COLO829 (cell line): Measurements from ENCODE around the gene CLPTM1L.
"Not testable (repeated sequence)": the region's sequence is repeated elsewhere in the genome, so short reads cannot be mapped to it uniquely, and the experiment has no call there.

Experiments
- DNase-seq: peaks from one replicate; pipeline ENCODE4 v3.0.0; 2012; ENCODE audit warnings: low spot score

CLPTM1L gene

DNA sequence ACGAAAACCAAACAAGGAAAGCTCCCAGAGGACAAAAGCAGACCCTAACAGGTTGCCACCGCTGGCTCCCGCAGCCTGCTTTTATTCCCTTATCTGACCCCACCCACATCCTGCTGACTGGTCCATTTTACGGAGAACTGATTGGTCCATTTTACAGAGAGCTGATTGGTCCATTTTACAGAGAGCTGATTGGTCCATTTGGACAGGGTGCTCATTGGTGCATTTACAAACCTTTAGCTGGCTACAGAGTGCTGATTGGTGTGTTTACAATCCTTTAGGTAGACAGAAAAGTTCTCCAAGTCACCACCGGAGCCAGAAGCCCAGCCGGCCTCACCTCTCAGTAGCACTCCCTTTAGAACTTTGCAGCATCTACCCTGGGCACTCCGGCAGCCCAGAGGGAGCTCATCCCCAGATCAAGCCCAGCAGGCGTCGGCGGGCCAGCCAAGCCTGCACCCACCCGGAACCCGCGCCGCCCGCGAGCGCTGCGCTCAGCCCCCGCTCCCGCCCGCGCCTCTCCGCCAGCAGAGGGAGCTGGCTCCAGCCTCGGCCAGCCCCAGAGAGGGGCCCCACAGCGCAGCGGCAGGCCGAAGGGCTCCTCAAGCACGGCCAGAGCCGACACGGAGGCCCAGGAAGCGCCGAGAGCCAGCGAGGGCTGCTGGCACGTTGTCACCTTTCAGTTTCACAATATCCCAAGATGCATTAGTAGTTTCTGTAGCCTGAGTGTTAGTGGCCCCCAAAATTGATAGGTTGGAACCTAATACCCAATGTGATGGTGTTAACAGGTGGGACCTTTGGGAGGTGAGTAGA is 35.3 kb upstream of the CLPTM1L start:
- DNase-seq = no peak

DNA sequence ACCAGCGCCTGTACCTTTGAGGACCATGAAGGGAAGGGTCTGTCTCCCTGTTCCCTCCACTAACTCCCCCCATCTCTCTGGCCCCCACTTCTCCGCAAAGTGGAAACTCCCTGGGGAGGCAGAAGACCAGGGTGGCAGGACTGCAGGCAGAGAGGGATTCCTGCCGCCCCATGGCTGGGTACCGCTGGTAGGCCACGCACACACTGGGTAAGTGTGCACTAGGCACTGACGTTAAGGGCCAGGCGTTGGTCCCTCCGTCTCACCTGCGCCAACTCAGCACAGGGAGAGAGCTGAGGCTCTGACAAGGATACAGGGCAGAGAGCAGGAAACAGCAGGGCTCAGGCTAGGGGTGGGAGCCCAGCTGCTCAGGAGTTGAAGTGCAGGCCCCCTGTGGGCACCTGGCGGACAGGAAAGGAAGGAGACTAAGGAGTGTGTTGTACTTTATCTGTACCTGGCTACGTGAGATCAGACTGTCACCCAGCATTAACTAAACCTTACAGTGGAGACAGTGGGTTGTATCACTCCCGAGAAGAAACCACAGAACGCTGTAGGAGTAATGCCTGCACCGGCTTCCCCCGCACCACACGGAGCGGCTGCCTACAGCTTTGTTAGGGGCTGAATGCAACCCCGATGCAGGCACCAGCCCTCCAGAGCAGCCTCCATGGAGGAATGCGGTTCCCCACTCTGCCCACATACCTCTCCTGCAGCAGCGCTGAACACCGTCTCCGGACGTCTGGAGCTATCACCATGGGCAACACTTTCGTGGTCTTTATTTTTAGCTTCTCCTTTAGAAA is 34.2 kb upstream of the CLPTM1L start:
- no peak for DNase-seq

DNA sequence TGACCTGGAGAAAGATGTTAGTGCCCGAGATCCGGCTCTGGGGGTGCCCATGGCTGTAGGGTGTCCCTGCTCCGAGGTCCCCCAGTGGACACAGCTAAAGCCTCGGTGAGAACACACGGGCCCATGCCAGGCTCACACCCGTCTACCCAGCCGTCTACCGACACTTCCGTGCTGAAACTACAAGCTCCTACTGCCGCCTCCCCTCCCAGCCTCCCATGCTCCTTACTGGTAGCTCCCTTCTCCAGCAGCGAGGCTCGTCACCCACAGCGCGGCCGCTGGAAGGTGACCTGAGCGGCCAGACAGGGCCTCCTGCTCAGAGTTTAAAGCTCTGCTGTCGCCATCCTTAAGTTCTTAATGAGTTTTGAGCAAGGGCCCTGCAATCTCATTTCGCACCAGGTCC is 33.2 kb upstream of the CLPTM1L start:
- DNase-seq = no peak

DNA sequence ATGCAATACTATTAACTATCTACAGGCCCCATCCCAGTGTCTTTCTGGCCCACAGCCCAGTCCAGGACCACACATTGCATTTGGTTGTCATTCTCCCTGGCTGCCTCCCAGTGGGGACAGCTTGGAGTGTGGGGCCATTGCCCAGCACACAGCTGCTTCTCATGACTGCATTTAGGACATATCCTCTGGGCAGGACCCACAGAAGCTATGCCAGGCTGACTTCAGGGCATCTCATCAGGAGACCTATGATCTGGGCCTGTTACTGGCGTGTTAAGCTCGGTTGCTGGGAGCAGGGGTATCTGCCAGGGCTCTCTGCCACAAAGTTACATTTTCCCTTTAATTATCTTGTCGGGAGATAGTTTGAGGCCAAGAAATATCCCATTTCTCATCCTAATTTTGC is 32.1 kb upstream of the CLPTM1L start:
- DNase-seq = no peak

DNA sequence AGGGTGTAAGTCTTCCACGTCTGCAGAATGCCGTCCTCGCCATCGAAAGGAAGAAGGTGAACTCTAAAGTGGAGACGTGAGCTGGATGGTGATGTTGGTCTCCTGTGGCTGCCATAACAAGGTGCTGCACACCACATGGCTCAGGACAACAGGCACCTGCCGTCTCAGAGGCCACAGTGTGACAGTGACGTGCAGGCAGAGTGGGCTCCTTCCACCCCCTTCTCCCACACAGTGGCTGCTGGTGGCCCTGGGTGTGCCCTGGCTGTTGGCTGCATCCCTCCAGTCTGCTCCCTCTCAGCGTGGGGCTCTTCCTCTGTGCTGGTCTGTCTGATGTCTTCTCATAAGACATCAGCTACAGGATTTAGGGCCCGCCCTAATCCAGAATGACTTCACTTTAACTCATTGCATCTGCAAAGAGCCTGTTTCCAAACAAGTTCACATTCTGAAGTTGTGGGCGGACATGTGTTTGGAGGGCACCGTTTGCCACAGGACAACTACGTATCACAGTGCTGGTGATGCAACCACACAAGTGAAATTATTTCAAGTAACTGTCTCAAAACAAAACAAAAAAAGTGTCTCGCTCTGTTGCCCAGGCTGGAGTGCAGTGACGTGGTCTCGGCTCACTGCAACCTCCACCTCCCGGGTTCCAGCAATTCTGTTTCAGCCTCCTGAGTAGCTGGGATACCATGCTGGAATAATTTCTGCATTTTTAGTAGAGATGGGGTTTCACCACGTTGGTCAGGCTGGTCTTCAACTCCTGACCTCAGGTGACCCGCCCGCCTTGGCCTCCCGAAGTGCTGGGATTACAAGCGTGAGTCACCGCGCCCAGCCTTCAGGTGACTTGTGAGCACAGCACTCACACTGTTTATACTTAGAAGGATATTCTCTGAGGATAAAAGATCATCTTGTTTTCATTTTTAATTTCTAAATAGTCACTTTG is 31.2 kb upstream of the CLPTM1L start:
- no peak for DNase-seq

DNA sequence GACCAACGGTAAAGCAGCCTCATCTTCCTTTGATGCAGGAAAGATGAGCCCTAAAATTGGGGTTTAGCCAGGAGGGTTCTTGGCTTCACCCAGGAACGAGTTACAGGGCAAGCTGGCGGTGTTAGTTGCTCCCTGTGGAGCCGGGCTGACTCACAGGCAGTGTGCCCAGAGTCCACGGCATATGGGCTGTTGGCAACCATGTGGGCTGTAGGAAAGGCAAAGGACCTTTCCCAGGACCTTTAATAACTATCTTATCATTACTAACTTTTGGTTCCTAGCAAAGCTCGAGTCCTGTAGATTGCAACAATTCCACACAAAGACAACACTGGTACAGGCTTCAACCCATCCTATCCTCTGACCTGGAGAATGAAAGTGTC is 29.8 kb upstream of the CLPTM1L start:
- DNase-seq = no peak

DNA sequence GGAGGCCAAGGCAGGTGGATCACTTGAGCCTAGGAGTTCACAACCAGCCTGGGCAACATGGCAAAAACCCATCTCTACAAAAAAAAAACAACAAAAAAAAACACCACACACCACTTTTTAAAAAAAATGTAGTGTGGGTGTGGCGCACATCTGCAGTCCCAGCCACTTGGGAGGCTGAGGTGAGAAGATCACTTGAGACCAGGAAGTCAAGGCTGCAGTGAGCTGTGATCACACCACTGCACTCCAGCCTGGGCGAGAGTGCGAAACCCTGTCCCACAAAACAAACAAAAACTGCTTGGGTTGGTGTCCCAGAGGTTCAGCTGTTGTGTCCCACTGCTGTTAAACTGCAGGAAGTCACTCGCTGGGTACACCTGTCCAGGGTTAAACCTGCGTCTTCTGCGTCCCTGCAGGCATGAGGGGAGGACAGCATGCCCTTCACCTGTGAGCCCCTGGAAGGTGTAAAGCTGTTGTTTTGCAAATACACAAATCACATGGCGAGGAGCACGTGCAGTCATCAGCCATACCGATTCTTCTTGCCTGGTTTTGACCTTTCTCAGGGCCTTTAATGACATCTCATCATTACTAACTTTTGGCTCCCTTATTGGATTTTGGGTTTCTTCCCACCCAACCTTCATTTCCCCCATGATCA is 29.3 kb upstream of the CLPTM1L start:
- DNase-seq = no peak

DNA sequence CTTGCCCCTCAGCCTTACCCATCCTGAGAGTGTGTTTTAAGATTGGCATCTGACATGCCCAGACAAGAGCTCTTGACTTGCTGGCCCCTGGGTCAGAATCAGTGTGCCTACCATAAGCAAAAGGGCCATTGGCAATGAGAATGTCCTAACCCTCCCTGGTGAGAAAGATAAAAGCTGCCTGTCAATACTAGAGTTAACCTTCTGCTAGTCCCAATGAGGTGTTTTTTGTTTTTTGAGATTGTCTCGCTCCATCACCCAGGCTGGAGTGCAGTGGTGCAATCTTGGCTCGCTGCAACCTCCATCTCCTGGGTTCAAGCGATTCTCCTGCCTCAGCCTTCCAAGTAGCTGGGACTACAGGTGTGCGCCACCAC is 27.1 kb upstream of the CLPTM1L start:
- DNase-seq = not testable (repeated sequence)

DNA sequence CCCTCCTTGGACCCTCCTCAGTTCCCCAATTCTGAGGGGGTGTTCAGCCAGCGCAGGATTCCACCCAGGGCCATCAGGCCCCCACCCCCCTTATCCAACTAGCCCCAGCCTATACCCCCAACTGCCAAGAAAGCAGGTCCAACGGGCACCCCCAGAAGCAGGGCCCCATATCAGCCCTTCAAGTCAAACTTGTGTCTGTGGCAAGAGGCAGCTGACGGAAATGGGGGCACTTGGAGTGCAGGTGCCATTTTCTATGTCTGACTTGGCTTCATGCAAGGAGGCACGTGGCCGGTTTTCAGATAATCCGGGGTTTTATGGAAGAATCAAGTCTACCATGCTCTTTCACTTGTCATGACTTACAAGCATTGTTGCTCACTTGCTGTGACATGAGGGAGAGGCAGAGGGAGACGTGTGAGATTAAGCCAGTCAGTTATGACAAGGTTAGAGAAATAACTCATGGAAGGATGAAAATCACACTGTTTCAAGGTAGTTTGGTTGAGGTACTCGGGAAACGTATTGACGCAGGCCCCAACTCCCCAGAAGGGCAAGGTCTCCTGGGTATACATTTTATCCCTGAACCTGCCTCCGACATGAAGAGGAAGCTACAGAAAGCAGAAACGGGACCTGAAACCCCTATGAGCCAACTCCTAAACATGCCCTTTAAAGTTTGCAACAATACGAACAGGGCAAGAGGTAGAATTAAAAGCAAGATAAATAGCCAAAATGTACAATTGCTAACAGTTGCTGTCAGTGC is 26.5 kb upstream of the CLPTM1L start:
- DNase-seq = no peak

DNA sequence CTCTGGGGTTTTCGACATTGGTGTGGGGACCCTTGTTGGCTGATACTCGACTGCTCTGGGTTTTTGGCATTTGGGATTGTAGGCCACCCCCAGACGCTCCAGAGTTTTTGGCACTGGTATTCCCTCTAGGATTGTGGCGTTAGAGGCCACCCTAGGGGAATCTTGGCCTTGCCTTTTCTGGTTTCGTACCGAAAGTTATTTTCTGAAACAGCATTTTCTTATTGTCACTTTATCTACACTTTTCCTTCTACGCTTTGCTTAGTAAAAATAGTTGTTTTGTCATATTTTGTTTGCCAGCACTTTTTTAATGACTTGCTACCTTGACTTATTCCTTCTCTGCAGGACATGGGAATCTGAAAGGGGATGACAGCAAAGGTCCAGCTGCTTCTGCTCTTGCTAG is 25.1 kb upstream of the CLPTM1L start:
- DNase-seq = no peak

DNA sequence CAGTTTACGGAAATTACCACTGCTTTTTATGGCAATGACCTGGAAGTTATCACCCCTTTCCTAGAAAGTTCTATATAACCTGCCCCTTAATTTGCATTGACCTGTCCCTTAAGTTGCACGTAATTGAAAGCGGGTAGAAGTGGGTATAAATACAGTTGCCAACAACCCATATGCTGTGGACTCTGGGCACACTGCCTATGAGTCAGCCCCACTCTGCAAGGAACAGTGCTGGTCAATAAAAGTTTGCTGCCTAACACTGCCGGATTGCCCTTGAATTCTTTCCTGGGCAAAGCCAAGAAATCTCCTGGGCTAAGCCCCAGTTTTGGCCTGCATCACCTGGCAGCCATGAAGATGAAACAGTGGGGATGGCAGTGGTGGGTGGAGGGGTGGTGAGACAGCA is 23.9 kb upstream of the CLPTM1L start:
- no peak for DNase-seq

DNA sequence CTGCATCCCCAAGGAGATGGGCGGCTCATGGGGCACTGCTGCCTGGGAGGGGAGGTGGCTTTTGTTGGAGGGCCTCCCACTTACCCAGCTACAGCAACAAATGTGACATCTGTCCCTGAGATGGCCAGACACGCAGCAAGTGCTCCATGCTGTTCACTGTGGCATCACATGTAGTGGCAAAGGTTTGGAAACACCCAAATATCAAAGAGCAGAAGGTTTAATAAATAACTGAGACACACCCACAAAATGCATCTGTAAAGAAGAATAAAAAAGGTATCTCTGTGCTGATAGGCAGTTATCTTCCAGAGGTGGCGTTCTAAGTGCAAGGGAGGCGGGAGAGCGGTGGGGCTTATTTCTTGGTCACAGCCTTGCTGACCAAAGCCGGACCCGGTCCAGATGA is 23.3 kb upstream of the CLPTM1L start:
- no peak for DNase-seq

DNA sequence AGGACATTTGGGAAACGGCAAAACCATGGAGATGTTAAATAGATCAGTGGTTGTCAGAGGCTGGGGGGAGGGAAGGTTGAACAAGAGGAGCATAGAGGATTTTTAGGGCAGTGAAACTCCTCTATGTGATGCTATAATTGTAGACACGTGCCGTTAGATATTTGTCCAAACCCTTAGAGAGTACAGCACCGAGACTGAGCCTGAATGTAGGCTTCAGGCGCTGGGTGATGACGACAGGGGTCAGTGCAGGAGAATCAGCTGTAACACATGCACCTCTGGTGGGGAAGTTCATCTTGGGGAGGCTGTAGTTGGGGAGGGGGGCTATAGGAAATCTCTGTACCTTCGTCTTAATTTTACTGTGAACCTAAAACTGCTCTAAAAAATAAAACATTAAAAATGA is 22.2 kb upstream of the CLPTM1L start:
- no peak for DNase-seq

DNA sequence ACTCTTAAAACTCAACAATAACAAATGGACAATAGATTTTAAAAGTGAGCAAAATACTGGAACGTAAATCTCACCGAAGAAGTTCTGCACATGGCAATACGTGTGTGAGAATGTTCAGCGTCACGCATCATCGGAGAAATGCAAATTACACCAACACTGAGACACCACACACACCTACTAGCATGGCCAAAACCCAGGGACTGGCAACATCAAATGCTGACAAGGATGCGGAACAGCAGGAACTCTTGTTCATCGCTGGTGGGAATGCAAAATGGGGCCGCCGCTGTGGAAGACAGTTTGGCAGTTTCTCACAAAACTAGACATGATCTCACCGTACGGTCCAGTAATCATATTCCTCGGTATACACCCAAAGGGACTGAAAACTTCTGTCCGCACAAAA is 21.6 kb upstream of the CLPTM1L start:
- DNase-seq = no peak

DNA sequence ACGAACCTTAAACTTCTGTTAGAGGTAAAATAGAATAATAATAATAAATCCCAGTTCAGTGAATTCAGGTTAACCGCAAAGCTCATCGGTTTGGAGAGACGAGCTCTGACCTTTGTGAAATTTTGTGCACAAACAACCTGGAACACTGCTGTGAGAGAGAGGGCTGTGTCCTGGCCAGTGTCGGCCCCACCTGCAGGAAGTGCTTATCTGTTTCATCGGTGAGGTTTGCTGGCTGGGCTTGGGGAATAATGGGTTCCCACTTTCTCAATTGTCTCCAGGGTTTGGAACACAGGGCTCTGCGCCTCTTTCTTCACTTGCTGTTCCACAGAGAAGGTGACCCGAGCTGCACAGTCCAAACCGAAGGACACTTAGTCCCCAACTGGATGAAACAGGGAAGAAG is 19.3 kb upstream of the CLPTM1L start:
- no peak for DNase-seq

DNA sequence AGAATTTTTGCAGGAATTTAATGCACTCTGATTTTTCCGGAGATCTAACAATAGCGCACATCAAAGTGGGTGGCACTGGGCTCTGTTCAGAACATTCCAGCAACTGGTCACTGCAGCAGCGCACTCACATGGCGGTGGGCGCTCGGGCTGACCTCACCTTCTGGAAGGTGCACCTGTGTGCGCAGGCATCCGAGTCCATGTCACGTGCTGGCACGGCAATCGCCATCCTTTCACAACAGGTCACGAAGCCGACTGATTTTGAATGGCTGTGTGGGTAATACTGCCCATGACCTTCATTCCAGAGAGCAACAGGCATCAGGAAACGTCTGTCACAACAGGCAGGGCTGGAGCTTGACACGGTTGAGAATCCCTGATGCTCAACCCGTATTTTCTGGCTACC is 18.7 kb upstream of the CLPTM1L start:
- no peak for DNase-seq

DNA sequence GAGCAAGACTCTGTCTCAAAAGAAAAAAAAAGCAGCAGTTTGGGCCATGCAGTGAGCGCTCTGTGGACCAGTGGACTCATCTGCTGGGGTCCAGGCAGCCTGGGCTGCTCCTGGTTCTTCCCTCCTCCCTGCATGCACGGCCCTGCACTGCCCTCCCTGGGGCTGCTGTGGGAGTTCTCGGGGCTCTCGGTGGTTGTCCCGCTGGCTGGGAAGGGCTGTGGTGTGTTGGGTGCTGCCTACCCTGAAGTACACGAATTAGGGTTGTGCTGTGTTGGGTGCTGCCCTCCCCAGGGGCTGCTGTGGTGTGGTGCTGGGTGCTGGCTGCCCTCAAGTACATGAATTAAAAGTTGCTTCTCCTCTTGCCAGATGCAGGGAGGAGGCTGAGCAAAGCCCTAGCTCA is 18.3 kb upstream of the CLPTM1L start:
- DNase-seq = no peak

DNA sequence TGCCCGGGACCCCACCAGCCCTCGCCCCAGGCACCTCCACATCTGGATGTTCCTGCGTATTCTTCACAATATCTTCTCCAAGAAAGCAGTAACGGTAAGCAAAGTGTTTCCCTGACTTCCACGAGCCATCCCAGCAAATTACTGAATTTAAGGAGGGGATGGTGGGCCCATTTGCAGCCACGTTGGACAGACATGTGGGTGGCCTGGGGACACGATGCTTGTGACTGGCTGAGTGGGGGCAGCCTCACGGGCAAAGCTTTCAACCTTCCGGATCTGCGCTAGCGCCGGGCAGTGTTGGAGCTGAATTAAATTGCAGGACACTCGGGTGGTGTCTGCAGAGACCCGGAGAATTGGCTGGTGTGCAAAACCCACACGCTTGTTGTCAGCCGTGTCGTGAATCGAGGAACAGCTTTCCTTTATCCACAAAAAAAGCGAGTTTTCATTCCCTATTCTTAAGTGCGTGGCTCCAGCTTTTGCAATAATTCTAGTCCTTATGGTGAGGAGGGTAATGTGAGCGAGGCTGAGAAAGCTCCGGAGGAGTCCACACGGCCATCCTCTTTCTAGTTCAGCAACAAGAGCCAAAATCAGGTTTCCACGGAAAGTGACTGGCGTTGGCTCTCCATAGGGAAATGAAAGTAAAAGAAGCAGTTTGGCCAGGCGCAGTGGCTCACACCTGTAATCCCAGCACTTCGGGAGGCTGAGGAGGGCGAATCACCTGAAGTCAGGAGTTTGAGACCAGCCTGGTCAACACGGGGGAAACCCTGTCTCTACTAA is 17.5 kb upstream of the CLPTM1L start:
- no peak for DNase-seq

DNA sequence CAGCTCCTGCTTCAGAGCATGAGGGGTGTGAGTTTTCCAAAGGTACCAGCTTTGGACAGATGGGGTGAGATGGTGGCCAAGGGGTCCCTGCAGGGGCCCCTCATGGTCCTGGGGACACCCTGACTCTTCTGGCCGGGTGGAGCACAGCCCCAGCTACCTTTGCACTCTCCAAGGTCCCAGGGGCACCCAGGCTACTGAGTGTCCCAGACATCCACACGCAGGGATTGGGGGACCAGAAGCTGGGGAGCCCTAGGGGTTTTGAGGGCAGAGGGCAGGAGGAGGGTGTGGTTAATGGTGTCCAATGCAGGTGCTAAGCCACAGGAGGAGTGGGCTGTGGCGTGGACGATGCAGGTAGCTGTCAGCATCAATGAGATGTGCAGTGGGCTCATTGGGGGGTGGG is 16.0 kb upstream of the CLPTM1L start:
- DNase-seq = no peak

DNA sequence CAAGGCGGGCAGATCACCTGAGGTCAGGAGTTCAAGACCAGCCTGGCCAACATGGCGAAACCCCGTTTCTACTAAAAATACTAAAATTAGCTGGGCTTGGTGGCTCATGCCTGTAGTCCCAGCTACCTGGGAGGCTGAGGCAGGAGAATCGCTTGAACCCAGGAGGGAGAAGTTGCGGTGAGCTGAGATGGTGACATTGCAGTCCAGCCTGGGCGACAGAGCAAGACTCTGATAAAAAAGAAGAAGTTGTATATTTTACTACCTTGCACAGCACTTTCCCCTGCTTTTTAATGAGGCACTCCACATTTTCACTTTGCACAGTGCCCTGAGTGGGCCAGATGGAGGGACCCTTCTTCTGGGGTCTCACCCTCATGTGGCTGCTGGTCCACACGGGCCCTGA is 15.5 kb upstream of the CLPTM1L start:
- not testable (repeated sequence) for DNase-seq

DNA sequence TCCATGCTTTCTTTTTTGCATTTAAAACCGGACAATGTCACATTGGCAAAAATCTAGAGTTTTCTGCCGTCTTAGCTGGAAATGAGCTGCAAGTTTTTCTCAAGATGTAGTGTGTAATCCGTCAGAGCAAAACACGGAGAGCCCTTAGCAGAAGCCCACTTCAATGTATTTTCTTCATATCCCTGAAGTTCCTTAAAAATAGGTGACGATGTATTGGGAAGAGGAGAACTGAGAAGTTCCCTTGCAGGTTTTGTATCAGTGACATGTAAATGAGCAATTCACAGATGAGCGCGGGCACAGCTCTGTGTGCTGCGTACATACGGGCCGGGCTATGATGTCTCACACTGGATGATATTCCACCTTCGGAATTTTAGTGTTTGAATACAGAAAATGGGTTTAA is 14.8 kb upstream of the CLPTM1L start:
- DNase-seq = no peak
